ENCODE measurements around the gene FKBP5.
A peak's percentile ranks its signal among the peaks of the same experiment; 100 is the strongest.

The FKBP5 gene

DNA sequence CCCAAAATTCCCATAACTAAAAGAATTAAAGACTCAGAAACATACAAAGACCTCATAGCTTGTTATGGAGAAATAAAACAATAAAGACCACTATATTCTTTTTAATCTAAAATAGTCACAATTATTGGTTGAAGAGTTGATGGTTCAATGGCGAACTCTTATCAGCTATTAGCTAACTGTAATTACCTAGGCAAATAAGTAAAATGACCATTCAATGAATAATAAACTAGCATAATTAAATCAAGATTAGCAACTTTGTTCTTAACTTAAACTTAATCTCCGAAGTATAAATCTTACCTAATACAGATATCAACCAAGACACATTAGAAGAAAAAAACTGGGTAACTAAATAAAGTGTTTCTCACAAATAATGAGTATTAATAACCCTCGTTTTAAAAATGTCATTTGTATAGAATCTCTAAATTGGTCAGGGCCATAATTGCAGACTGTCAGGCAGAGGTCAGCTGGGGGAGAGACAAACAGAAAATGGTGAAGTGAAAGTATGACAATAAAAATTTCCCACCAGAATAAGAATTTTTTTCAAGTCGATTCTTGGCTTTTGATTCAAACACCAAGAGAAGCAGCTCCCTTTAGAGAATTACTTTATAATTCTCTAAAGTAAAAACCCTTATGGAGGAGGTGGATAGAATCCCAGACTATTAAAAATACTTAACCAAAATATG lies 1.7 kb downstream of the FKBP5 start:
- ChIA-PET POLR2A (ENCODE audit: low non-redundant PET) (no interaction called here), CTCF (interaction anchor here (0.6 kb wide), 1 partner anchor 30 kb away, joined by 4 read pairs; no protein-coding TSS in a partner anchor)
- TF ChIP-seq, protein P1, sequence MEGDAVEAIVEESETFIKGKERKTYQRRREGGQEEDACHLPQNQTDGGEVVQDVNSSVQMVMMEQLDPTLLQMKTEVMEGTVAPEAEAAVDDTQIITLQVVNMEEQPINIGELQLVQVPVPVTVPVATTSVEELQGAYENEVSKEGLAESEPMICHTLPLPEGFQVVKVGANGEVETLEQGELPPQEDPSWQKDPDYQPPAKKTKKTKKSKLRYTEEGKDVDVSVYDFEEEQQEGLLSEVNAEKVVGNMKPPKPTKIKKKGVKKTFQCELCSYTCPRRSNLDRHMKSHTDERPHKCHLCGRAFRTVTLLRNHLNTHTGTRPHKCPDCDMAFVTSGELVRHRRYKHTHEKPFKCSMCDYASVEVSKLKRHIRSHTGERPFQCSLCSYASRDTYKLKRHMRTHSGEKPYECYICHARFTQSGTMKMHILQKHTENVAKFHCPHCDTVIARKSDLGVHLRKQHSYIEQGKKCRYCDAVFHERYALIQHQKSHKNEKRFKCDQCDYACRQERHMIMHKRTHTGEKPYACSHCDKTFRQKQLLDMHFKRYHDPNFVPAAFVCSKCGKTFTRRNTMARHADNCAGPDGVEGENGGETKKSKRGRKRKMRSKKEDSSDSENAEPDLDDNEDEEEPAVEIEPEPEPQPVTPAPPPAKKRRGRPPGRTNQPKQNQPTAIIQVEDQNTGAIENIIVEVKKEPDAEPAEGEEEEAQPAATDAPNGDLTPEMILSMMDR (conservative IDR thresholded peaks at IDR 0.05; ENCODE audit: low read depth), result no peak
- no peak for DNase-seq (ENCODE audit: low spot score)
- no peak overlapping the region for H3K27ac ChIP-seq

DNA sequence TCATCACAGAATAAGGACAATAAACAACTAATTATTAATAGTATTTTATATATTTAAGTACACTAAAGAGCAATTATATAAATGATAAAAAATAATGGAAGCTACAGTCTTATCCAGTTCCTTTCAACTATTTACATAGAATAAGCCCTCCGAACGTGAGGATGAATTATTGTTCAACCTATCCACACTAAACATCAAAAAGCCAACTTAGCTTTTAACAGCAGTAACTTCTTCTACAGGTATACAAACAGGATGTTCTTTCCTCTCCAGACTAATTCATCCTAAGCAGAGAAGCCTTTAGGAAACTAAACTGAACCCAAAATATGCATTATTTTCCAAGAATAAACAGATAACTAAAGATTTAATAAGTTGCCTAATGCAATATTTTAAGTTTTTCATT lies 2.3 kb downstream of the FKBP5 start:
- CTCF ChIA-PET, result no interaction called here
- POLR2A ChIA-PET (ENCODE audit: low non-redundant PET), result no interaction called here
- DNase-seq (ENCODE audit: low spot score), result no peak
- TF ChIP-seq, protein P1 (conservative IDR thresholded peaks at IDR 0.05; ENCODE audit: low read depth), result no peak
- H3K27ac ChIP-seq, result no peak overlapping the region

DNA sequence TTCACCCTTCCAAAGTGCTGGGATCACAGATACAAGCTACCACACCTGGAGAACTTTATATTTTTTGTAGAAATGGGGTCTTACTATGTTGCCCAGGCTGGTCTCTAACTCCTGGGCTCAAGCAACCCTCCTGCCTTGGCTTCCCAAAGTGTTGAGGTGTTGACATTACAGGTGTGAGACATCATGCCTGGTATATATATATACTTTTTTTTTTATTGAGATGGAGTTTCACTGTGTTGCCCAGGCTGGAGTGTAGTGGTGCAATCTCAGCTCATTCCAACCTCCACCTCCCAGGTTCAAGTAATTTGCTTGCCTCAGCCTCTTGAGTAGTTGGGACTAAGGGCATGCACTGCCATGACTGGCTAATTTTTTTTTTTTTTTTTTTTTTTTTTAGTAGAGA lies 5.4 kb downstream of the FKBP5 start:
- ChIA-PET POLR2A (ENCODE audit: low non-redundant PET) (no interaction called here), CTCF (interaction anchor here (0.6 to 0.7 kb wide), 4 partner anchors 20 to 355 kb away, joined by 3 read pairs; no protein-coding TSS in a partner anchor)
- no peak for DNase-seq (ENCODE audit: low spot score)
- H3K27ac ChIP-seq, result peak overlapping the region; percentile 67
- TF ChIP-seq, protein P1 (conservative IDR thresholded peaks at IDR 0.05; ENCODE audit: low read depth), result no peak

DNA sequence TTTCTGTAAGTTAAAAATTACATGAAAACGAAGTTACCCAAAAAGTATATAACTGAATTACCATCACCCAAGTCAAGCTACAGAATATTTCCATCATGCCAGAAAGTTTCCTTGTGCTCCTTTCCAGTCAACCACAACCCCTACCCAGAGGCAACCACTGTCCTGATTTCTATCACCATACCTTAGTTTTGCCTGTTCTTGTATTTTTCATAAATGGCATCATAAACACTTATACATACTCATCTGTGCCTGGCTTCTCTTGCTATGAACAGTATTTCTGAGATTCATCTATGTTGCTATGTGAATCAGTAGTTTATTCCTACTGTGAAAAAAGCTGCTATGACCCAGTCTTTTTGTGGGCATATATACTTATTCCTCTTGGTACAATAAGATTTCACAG lies 7.4 kb downstream of the FKBP5 start:
- no peak overlapping the region for H3K27ac ChIP-seq
- ChIA-PET CTCF (interaction anchor here (0.6 to 0.7 kb wide), 3 partner anchors 75 to 97 kb away, joined by 3 read pairs; no protein-coding TSS in a partner anchor), POLR2A (ENCODE audit: low non-redundant PET) (no interaction called here)
- TF ChIP-seq, protein P1 (conservative IDR thresholded peaks at IDR 0.05; ENCODE audit: low read depth), result no peak
- DNase-seq (ENCODE audit: low spot score), result no peak

DNA sequence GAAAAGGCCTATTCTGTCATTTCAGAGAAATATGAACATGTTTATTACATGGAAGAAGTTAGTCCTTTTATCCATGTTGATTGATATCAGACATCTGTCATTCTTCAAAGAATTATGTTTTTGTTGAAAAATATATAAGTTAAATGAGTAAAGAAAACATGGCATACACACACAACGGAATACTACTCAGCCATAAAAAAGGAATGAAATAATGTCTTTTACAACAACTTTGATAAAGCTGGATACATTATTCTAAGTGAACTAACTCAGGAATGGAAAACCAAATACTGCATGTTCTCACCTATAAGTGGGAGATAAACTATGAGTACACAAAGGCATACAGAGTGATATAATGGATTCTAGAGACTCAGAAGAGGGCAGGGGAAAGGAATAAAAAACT lies 9.3 kb downstream of the FKBP5 start:
- DNase-seq (ENCODE audit: low spot score), result no peak
- CTCF ChIA-PET, result no interaction called here
- TF ChIP-seq, protein P1 (conservative IDR thresholded peaks at IDR 0.05; ENCODE audit: low read depth), result no peak
- POLR2A ChIA-PET (ENCODE audit: low non-redundant PET), result no interaction called here
- no peak overlapping the region for H3K27ac ChIP-seq

DNA sequence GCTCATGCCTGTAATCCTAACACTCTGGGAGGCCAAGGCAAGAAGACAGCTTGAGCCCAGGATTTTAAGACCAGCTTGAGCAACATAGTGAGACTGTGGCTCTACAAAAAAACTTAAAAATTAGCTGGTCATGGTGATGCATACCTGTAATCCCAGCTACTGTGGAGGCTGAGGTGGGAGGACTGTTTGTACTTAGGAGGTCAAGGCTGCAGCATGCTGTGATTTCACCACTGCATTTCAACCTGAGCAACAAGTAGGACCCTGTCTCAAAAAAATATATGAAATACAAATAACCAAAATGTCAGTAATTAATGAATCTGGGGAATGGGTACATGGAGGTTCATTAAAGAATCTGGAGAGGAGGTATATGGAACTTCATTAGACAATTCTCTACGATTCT lies 9.9 kb downstream of the FKBP5 start:
- POLR2A ChIA-PET (ENCODE audit: low non-redundant PET), result no interaction called here
- TF ChIP-seq, protein P1 (conservative IDR thresholded peaks at IDR 0.05; ENCODE audit: low read depth), result no peak
- no peak for DNase-seq (ENCODE audit: low spot score)
- CTCF ChIA-PET, result no interaction called here
- no peak overlapping the region for H3K27ac ChIP-seq
